Kidney (tissue), 14 donors: Measurements from ENCODE around the gene CUL1. TPM values are rescaled to one million over a fixed set of nuclear protein-coding genes. Genes with fewer than 3 reads are reported as not detected.
A peak's percentile ranks its signal among the peaks of the same experiment; 100 is the strongest.

Source experiments
- DNase-seq, 5 donors: peaks; one replicate each; pipeline ENCODE4 v3.0.0-alpha.2; 2013 to 2020
- FAIRE-seq: peaks from 2 replicates; lab custom pipeline; 2012; peaks lifted over from hg19 to GRCh38; lab: Jason Lieb, UNC
- H3K27ac ChIP-seq, 2 donors: one replicate each; pipeline ENCODE4 v1.7.0; 2013; ENCODE audit warnings: low read depth in 2 of 2, low read length in 2 of 2, inconsistent platforms in 1 of 2
- H3K27me3 ChIP-seq: one replicate; pipeline ENCODE4 v1.7.1; 2013; ENCODE audit warnings: low read length, inconsistent platforms; ENCODE audit not compliant: control insufficient read depth, insufficient read depth
- H3K36me3 ChIP-seq, 3 donors: one replicate each; pipeline versions ENCODE4 v1.7.0 to v1.7.1; 2013; ENCODE audit warnings: low read length in 3 of 3, control low read depth in 1 of 3, inconsistent platforms in 1 of 3; ENCODE audit not compliant: insufficient read depth in 3 of 3, control insufficient read depth in 2 of 3
- H3K4me1 ChIP-seq, 3 donors: one replicate each; pipeline versions ENCODE4 v1.7.0 to v1.7.1; 2013; ENCODE audit warnings: low read length in 3 of 3, inconsistent platforms in 1 of 3, low read depth in 1 of 3; ENCODE audit not compliant: control insufficient read depth in 2 of 3, insufficient read depth in 2 of 3
- H3K4me3 ChIP-seq, 3 donors: one replicate each; pipeline versions ENCODE4 v1.7.0 to v1.8.1; 2013; ENCODE audit warnings: low read length in 3 of 3, control low read depth in 1 of 3, inconsistent platforms in 1 of 3
- H3K9ac ChIP-seq, 3 donors: one replicate each; pipeline versions ENCODE4 v1.7.0 to v1.7.1; 2013; ENCODE audit warnings: low read length in 3 of 3, control low read depth in 1 of 3, inconsistent platforms in 1 of 3
- H3K9me3 ChIP-seq, 3 donors: one replicate each; pipeline versions ENCODE4 v1.7.0 to v1.7.1; 2013; ENCODE audit warnings: low read length in 3 of 3, control low read depth in 1 of 3, inconsistent platforms in 1 of 3; ENCODE audit not compliant: control insufficient read depth in 2 of 3, insufficient read depth in 1 of 3
- intact Hi-C: fragments of 100-400 bp; cut with DNase I; formaldehyde crosslinking; loops from one replicate; pipeline ENCODE4 v1.11.1; 2022
- polyA plus RNA-seq: library from polyadenylated mRNA; stranded (reverse); fragments of 350-450 nt; fragmentation: Illumina TruSeq; extraction: RNeasy Lipid Tissue Mini Kit (QIAGEN cat#74804); gene quantifications from one replicate; pipeline ENCODE4 v1.2.3, GENCODE V29; 2014; ENCODE audit warnings: low read depth, low replicate concordance; ENCODE audit not compliant: insufficient read depth
- total RNA-seq: library from RNA; stranded (reverse); fragmentation: NEBNext Ultra II Directional; extraction: Animal tissue kit (Norgen Biotek cat#: 25700); gene quantifications from one replicate; pipeline ENCODE4 v1.2.1, GENCODE V29; 2021
- TF ChIP-seq, protein P1 (sequence below): IDR thresholded peaks from 3 replicates; pipeline ENCODE4 v1.5.1; 2012; ENCODE audit warnings: mild to moderate bottlenecking, moderate library complexity, borderline replicate concordance; ENCODE audit not compliant: insufficient read depth; ENCODE audit errors: extremely low read depth
- donor health status: control.
- donor health status: control.
- donor health status: control.
- donor health status: control.
- donor health status: control.
- donor health status: DM: yes; HTN: yes; CAD: no.
- donor health status: Normal renal cell carcinoma (clear cell type).

CUL1 gene
- total and polyA plus RNA-seq, 2 donors from 2014 or later: 23.4 to 37.6 TPM

DNA sequence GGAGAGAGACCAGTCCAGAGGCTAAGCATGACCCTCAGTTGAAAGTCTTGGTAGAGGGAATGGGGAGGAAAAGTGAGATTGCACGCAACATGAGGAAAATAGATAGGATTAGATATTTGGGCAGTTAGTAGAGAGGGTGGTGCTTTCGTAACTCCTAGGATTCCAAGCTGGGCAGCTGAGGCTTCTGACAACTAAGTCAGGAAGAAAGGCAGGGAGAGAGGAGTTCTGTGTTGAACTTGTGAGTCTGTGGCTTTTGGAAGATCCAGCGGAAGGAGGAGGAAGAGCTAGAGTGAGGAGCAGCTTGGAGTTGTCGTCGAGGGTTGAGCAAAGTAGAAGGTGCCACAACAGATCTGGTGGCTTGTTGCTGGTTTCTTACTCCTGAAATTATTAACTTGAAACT is 21.8 kb downstream of the CUL1 start:
- TF ChIP-seq, protein P1, sequence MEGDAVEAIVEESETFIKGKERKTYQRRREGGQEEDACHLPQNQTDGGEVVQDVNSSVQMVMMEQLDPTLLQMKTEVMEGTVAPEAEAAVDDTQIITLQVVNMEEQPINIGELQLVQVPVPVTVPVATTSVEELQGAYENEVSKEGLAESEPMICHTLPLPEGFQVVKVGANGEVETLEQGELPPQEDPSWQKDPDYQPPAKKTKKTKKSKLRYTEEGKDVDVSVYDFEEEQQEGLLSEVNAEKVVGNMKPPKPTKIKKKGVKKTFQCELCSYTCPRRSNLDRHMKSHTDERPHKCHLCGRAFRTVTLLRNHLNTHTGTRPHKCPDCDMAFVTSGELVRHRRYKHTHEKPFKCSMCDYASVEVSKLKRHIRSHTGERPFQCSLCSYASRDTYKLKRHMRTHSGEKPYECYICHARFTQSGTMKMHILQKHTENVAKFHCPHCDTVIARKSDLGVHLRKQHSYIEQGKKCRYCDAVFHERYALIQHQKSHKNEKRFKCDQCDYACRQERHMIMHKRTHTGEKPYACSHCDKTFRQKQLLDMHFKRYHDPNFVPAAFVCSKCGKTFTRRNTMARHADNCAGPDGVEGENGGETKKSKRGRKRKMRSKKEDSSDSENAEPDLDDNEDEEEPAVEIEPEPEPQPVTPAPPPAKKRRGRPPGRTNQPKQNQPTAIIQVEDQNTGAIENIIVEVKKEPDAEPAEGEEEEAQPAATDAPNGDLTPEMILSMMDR: no peak
- H3K4me1 ChIP-seq: peaks cover 0 to 17% (median 4%) of the 10 kb centered on the region in 3 donors
- FAIRE-seq: no peak

DNA sequence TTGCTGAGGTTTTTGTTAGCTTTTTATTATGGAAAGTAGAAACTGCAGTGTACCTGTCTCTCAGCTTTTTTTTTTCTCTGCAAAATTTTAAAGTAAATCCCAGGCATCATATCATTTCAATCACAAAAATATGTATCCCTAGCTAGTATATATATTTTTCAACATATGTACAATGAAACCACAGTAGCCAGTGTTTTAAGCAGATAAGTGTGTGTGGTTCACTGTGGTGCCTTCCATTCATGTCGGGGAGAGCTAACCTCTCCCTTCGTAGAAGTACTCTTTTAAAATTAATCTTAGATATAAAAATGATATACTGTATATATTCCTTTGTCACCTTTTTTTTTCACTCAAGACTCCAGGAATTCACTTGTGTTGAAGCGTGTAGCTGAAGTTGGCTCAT is 22.7 kb downstream of the CUL1 start:
- Histone ChIP-seq H3K27me3 (no peaks in the 10 kb centered on the region), H3K4me1 (peaks cover 0 to 17% (median 4%) of the 10 kb centered on the region in 3 donors), H3K9me3 (no peaks in the 10 kb centered on the region), H3K36me3 (no peaks in the 10 kb centered on the region), H3K27ac (no peak overlapping the region), H3K4me3 (no peak overlapping the region), H3K9ac (no peak overlapping the region)
- no peak for FAIRE-seq
- intact Hi-C loops: no loop called here
- no peak for DNase-seq
- TF ChIP-seq, protein P1: no peak

More for the DNA sequence above, 21.8 kb downstream of the CUL1 start:
- H3K4me3 ChIP-seq: no peak overlapping the region
- intact Hi-C loops: no loop called here
- no peak overlapping the region for H3K9ac ChIP-seq
- no peak overlapping the region for H3K27ac ChIP-seq
- H3K36me3 ChIP-seq: no peaks in the 10 kb centered on the region
- DNase-seq: no peak
- H3K27me3 ChIP-seq: no peaks in the 10 kb centered on the region
- H3K9me3 ChIP-seq: no peaks in the 10 kb centered on the region

GRCh38 chr7:148722340-148723165 is 23.9 kb downstream of the CUL1 start:
- intact Hi-C loops: no loop called here
- no peak for DNase-seq
- Histone ChIP-seq H3K9ac (no peak overlapping the region), H3K4me1 (peaks cover 0 to 17% (median 4%) of the 10 kb centered on the region in 3 donors), H3K36me3 (no peaks in the 10 kb centered on the region), H3K9me3 (no peaks in the 10 kb centered on the region), H3K4me3 (no peak overlapping the region), H3K27me3 (no peaks in the 10 kb centered on the region), H3K27ac (peak overlapping the region in 1 of 2 donors; percentile 26)
- no peak for FAIRE-seq
- TF ChIP-seq, protein P1: no peak
